ENCODE results near the gene BUB3.

The BUB3 gene

GRCh38 chr10:123194056-123194455, 39.9 kb downstream of the BUB3 start:
- Histone ChIP-seq H2AFZ (ENCODE audit: low read length) (no peak overlapping the region), H3K4me2 (ENCODE audit: low read length) (no peak overlapping the region), H3K27me3 (ENCODE audit: insufficient read depth, low read length) (no peaks in the 10 kb centered on the region), H3K9ac (ENCODE audit: low read length) (no peak overlapping the region), H3K9me3 (ENCODE audit: low read length) (no peaks in the 10 kb centered on the region), H3K4me3 (ENCODE audit: low read depth, low read length, poor library complexity, severe bottlenecking) (no peak overlapping the region), H3K79me2 (ENCODE audit: insufficient read depth, low read length) (no peaks in the 10 kb centered on the region), H3K27ac (ENCODE audit: low read depth, low read length, poor library complexity, severe bottlenecking) (no peak overlapping the region), H3F3A (ENCODE audit: insufficient read depth, low read length) (no peaks in the 10 kb centered on the region), H3K4me1 (ENCODE audit: insufficient read depth, low read length, severe bottlenecking) (no peaks in the 10 kb centered on the region), H4K20me1 (ENCODE audit: insufficient read depth, low read length) (no peaks in the 10 kb centered on the region), H3K9me2 (ENCODE audit: low read depth, low read length) (no peaks in the 10 kb centered on the region), H3K36me3 (ENCODE audit: insufficient read depth, low read length) (no peaks in the 10 kb centered on the region)
- TF ChIP-seq EZH2 (IDR thresholded peaks at IDR 0.05; ENCODE audit: borderline replicate concordance, low read length) (no peak), CTCF (IDR thresholded peaks at IDR 0.05; ENCODE audit: low read length) (no peak)

- Histone ChIP-seq H3K4me1 (ENCODE audit: insufficient read depth, low read length, severe bottlenecking) (no peaks in the 10 kb centered on the region), H2AFZ (ENCODE audit: low read length) (no peak overlapping the region), H3K9me2 (ENCODE audit: low read depth, low read length) (no peaks in the 10 kb centered on the region), H3K9ac (ENCODE audit: low read length) (no peak overlapping the region), H3K36me3 (ENCODE audit: insufficient read depth, low read length) (no peaks in the 10 kb centered on the region), H3K4me3 (ENCODE audit: low read depth, low read length, poor library complexity, severe bottlenecking) (no peak overlapping the region), H3K27me3 (ENCODE audit: insufficient read depth, low read length) (no peaks in the 10 kb centered on the region), H3F3A (ENCODE audit: insufficient read depth, low read length) (no peaks in the 10 kb centered on the region), H4K20me1 (ENCODE audit: insufficient read depth, low read length) (no peaks in the 10 kb centered on the region), H3K79me2 (ENCODE audit: insufficient read depth, low read length) (no peaks in the 10 kb centered on the region), H3K9me3 (ENCODE audit: low read length) (no peaks in the 10 kb centered on the region), H3K27ac (ENCODE audit: low read depth, low read length, poor library complexity, severe bottlenecking) (no peak overlapping the region), H3K4me2 (ENCODE audit: low read length) (no peak overlapping the region)
- TF ChIP-seq EZH2 (IDR thresholded peaks at IDR 0.05; ENCODE audit: borderline replicate concordance, low read length) (no peak), CTCF (IDR thresholded peaks at IDR 0.05; ENCODE audit: low read length) (no peak)
Observed at GRCh38 chr10:123200531-123200930, 46.3 kb downstream of the BUB3 start.

- Histone ChIP-seq H3K9ac (ENCODE audit: low read length) (no peak overlapping the region), H3K9me2 (ENCODE audit: low read depth, low read length) (no peaks in the 10 kb centered on the region), H3K27me3 (ENCODE audit: insufficient read depth, low read length) (no peaks in the 10 kb centered on the region), H3K27ac (ENCODE audit: low read depth, low read length, poor library complexity, severe bottlenecking) (no peak overlapping the region), H3K4me3 (ENCODE audit: low read depth, low read length, poor library complexity, severe bottlenecking) (no peak overlapping the region), H2AFZ (ENCODE audit: low read length) (no peak overlapping the region), H3K4me1 (ENCODE audit: insufficient read depth, low read length, severe bottlenecking) (no peaks in the 10 kb centered on the region), H3K4me2 (ENCODE audit: low read length) (no peak overlapping the region), H3K79me2 (ENCODE audit: insufficient read depth, low read length) (no peaks in the 10 kb centered on the region), H3K9me3 (ENCODE audit: low read length) (no peaks in the 10 kb centered on the region), H4K20me1 (ENCODE audit: insufficient read depth, low read length) (no peaks in the 10 kb centered on the region), H3F3A (ENCODE audit: insufficient read depth, low read length) (no peaks in the 10 kb centered on the region), H3K36me3 (ENCODE audit: insufficient read depth, low read length) (no peaks in the 10 kb centered on the region)
- TF ChIP-seq CTCF (IDR thresholded peaks at IDR 0.05; ENCODE audit: low read length), result no peak
- TF ChIP-seq EZH2 (IDR thresholded peaks at IDR 0.05; ENCODE audit: borderline replicate concordance, low read length), result no peak
Observed at GRCh38 chr10:123202506-123202905, 48.3 kb downstream of the BUB3 start.
